ENCODE measurements around the gene SUGCT.

The SUGCT gene

DNA sequence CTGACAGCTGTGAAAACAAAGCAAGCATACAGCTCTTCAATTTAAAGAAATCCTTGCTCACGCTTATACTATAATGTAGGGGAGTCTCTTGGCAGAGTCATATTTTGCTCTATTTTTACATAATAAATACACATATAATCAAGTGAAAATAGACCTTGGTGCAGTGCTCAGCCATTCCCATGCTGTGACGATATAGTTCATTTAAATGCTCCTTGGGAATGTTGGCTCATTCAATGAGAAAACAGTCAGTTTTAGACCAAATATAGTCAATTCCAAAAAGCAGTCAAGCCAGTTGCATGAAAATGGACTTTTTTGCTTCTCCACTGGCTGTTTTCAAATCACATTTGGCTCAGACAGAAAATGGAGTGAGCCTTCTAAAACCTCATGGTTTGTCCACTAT, 587.4 kb downstream of the SUGCT start:
- Mint-ChIP-seq H3K4me3 (no peak overlapping the region), H3K27me3 (ENCODE audit: low read depth, poor library complexity) (no peaks in the 10 kb centered on the region), H3K9me3 (no peaks in the 10 kb centered on the region), H3K4me1 (peaks cover 4% of the 10 kb centered on the region), H3K36me3 (ENCODE audit: low read depth) (no peaks in the 10 kb centered on the region), H3K27ac (no peak overlapping the region)
- no peak for DNase-seq
- TF ChIP-seq CTCF (IDR thresholded peaks at IDR 0.05) = no peak

- Mint-ChIP-seq H3K9me3 (no peaks in the 10 kb centered on the region), H3K4me3 (no peak overlapping the region), H3K27ac (peak overlapping the region; percentile 31), H3K27me3 (ENCODE audit: low read depth, poor library complexity) (no peaks in the 10 kb centered on the region), H3K36me3 (ENCODE audit: low read depth) (no peaks in the 10 kb centered on the region), H3K4me1 (no peaks in the 10 kb centered on the region)
- TF ChIP-seq CTCF (IDR thresholded peaks at IDR 0.05) = no peak
- DNase-seq = no peak
These were observed 589.0 kb downstream of the SUGCT start for GRCh38 chr7:40723829-40724228.

GRCh38 chr7:40726559-40726958, 591.8 kb downstream of the SUGCT start:
- no peak for TF ChIP-seq CTCF (IDR thresholded peaks at IDR 0.05)
- no peaks in the 10 kb centered on the region for H3K4me1 Mint-ChIP-seq
- no peak overlapping the region for H3K27ac Mint-ChIP-seq
- DNase-seq = no peak
- no peaks in the 10 kb centered on the region for H3K36me3 Mint-ChIP-seq (ENCODE audit: low read depth)
- peaks cover 2% of the 10 kb centered on the region for H3K27me3 Mint-ChIP-seq (ENCODE audit: low read depth, poor library complexity)
- H3K9me3 Mint-ChIP-seq = peaks cover 4% of the 10 kb centered on the region
- no peak overlapping the region for H3K4me3 Mint-ChIP-seq

GRCh38 chr7:40733114-40733513, 598.3 kb downstream of the SUGCT start:
- no peak for DNase-seq
- Mint-ChIP-seq H3K4me3 (no peak overlapping the region), H3K27me3 (ENCODE audit: low read depth, poor library complexity) (peaks cover 2% of the 10 kb centered on the region)

DNA sequence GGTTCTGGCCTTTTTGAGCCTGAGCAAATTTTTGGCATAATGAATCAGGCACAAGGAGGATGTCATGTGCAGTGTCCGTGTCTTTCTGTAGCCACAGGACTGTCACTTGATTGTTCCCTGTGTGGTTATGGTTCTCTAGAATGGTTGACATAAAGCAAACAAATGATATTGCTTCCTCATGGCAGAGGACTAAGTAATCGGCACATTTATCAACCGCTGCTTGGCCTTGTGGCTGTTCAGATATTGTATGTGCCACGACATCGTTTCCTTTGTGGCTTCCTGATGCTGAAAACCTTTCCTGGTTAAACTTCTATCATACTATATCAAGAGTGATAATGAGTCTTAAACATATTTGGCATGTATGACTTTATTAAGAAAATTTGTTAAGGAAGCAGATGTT, 598.8 kb downstream of the SUGCT start:
- H3K9me3 Mint-ChIP-seq = peaks cover 15% of the 10 kb centered on the region
- no peak overlapping the region for H3K4me3 Mint-ChIP-seq
- H3K4me1 Mint-ChIP-seq = peaks cover 13% of the 10 kb centered on the region
- TF ChIP-seq CTCF (IDR thresholded peaks at IDR 0.05) = no peak
- peaks cover 2% of the 10 kb centered on the region for H3K27me3 Mint-ChIP-seq (ENCODE audit: low read depth, poor library complexity)
- peaks cover 5% of the 10 kb centered on the region for H3K36me3 Mint-ChIP-seq (ENCODE audit: low read depth)
- H3K27ac Mint-ChIP-seq = no peak overlapping the region
- no peak for DNase-seq

More at GRCh38 chr7:40733114-40733513, 598.3 kb downstream of the SUGCT start:
- H3K36me3 Mint-ChIP-seq (ENCODE audit: low read depth) = peaks cover 5% of the 10 kb centered on the region
- peaks cover 15% of the 10 kb centered on the region for H3K9me3 Mint-ChIP-seq
- H3K4me1 Mint-ChIP-seq = peaks cover 13% of the 10 kb centered on the region
- H3K27ac Mint-ChIP-seq = no peak overlapping the region
- TF ChIP-seq CTCF (IDR thresholded peaks at IDR 0.05) = no peak

DNA sequence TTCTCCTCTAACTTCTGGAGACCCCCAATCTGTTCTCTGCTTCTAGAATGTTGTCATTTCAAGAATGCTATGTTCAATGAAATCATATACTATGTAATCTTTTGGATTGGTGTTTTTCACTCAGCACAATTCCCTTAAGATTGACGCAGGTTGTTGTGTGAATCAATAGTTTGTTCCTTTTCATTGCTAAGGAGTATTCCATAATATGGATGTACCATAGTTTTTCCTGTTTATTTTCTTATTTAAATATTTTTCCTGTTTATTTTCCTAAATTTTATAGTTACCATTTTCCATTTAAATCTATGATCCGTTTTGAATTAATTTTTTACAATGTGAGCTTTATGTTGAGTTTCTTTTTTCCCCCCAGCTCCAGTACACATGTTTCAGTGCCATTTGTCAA, 604.5 kb downstream of the SUGCT start:
- Mint-ChIP-seq H3K9me3 (peaks cover 20% of the 10 kb centered on the region), H3K27me3 (ENCODE audit: low read depth, poor library complexity) (no peaks in the 10 kb centered on the region), H3K4me3 (no peak overlapping the region), H3K4me1 (no peaks in the 10 kb centered on the region), H3K36me3 (ENCODE audit: low read depth) (peaks cover 5% of the 10 kb centered on the region), H3K27ac (no peak overlapping the region)
- no peak for TF ChIP-seq CTCF (IDR thresholded peaks at IDR 0.05)
- no peak for DNase-seq
